ENCODE measurements around the gene CRYGN. TPM values are rescaled to one million over a fixed set of nuclear protein-coding genes. Genes with fewer than 3 reads are reported as not detected.

Gene CRYGN
- total RNA-seq, 4 donors from 2014 or later, result not detected

DNA sequence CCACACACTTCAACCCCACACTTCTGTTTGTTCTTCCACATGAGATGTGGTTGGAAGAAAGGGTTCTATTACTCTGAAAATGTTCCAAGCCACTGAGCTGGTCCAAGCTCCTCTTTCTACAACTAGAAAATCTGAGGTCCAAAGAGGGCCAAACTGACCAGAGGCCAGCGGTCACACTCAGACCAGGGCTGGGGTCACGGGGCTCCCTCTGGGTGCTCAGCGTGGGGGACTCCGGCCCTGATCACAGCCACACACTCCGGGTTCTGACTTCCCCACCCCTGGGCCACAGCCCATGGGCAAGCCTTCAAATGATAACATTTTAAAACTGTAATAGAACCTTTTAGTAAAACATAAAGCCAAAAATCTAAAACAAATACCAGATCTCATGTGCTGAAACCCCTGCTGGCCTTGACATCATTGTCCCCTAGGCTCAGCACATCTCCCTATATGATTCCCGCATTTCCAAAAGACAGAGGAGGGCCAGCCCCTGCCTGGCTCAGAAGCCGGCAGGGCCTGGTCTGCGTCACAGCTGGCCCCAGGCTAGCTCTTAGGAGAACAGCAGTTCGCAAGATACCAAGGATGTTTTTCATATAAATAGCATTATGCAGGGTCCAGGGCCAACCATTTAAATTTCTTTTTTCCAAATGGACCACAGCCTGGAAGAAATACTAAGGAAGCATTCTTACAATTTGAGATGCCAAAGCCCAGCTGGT is 3.3 kb downstream of the CRYGN start:
- TF ChIP-seq POLR2A (IDR thresholded peaks at IDR 0.05), result no peak
- TF ChIP-seq, protein P1, sequence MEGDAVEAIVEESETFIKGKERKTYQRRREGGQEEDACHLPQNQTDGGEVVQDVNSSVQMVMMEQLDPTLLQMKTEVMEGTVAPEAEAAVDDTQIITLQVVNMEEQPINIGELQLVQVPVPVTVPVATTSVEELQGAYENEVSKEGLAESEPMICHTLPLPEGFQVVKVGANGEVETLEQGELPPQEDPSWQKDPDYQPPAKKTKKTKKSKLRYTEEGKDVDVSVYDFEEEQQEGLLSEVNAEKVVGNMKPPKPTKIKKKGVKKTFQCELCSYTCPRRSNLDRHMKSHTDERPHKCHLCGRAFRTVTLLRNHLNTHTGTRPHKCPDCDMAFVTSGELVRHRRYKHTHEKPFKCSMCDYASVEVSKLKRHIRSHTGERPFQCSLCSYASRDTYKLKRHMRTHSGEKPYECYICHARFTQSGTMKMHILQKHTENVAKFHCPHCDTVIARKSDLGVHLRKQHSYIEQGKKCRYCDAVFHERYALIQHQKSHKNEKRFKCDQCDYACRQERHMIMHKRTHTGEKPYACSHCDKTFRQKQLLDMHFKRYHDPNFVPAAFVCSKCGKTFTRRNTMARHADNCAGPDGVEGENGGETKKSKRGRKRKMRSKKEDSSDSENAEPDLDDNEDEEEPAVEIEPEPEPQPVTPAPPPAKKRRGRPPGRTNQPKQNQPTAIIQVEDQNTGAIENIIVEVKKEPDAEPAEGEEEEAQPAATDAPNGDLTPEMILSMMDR (IDR thresholded peaks at IDR 0.05), result no peak
- no peak for DNase-seq
- H3K27ac ChIP-seq, result peak overlapping the region in 2 of 4 donors; percentile 39 to 48

DNA sequence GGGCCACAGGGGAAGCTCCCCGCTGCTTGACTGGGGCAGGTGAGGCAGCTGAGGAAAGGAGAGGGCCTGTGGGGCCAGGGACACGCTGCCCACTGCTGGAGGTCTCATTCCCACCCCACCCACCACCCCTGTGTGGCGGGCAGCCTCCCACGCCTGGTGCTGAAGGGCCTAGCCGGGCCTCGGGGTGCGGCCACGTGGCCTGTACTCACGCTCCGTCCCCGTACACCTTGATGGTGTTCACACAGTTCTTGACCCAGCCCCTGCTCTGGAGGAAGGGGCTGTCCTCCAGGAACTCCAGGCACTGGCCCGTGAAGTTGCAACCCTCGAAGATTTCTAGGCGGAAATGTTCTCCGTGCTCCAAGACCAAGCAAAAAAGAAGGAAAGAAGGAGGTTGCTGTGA is 4.0 kb downstream of the CRYGN start:
- H3K36me3 ChIP-seq, result no peaks in the 10 kb centered on the region
- H3K27ac ChIP-seq, result no peak overlapping the region
- TF ChIP-seq, protein P1 (IDR thresholded peaks at IDR 0.05), result no peak
- TF ChIP-seq POLR2A (IDR thresholded peaks at IDR 0.05), result no peak
- peaks cover 0 to 16% (median 0%) of the 10 kb centered on the region in 4 donors for H3K4me1 ChIP-seq
- DNase-seq, result no peak
- H3K4me3 ChIP-seq, result no peak overlapping the region
- H3K27me3 ChIP-seq, result no peaks in the 10 kb centered on the region
- no peaks in the 10 kb centered on the region for H3K9me3 ChIP-seq

More for the DNA sequence above, 3.3 kb downstream of the CRYGN start:
- no peak overlapping the region for H3K4me3 ChIP-seq
- H3K9me3 ChIP-seq, result no peaks in the 10 kb centered on the region
- H3K36me3 ChIP-seq, result no peaks in the 10 kb centered on the region
- peaks cover 0 to 19% (median 0%) of the 10 kb centered on the region in 4 donors for H3K4me1 ChIP-seq
- no peaks in the 10 kb centered on the region for H3K27me3 ChIP-seq

DNA sequence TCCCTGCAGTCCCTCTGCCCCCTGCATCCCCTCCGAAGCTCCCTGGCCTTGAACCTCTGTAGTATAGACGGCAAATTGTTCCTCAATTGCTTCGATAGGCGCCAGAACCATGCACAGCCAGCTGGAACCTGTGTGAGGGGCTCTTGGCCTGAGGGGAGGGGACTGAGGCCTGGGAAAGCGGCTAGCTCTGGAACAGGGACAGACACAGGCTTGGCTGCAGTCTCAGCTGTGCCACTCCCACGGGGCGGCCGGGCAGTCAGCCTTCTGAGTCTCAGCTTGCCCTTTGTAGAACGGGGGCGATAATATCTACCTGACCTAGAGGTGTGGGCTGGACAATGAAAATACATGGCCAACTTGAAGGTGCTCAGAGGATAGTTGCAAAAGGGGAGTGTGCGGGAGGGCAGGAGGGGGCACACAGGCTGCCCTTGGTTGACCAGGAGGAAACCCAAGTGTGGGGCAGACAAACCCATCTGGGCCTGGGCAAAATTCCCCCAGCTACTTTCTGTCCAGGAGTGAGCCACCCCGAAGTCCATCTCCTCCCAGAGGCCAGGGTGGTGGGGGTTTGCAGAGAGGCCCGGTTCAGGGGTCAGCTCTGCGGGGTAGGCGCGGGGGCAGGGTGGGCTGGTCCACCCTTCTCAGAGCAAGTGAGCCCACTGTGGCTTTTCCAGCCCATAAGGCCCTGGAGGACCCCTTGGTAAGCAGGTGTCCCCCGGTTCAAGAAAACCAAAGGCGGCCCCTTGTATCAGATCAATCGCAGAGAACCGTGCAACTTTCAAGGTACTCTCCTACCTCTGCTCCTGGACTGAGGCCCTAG is 4.6 kb downstream of the CRYGN start:
- TF ChIP-seq, protein P1 (IDR thresholded peaks at IDR 0.05), result no peak
- TF ChIP-seq POLR2A (IDR thresholded peaks at IDR 0.05), result no peak
- H3K9me3 ChIP-seq, result no peaks in the 10 kb centered on the region
- peaks cover 0 to 10% (median 0%) of the 10 kb centered on the region in 4 donors for H3K4me1 ChIP-seq
- no peaks in the 10 kb centered on the region for H3K27me3 ChIP-seq
- H3K36me3 ChIP-seq, result no peaks in the 10 kb centered on the region
- DNase-seq, result no peak
- H3K27ac ChIP-seq, result no peak overlapping the region
- no peak overlapping the region for H3K4me3 ChIP-seq

DNA sequence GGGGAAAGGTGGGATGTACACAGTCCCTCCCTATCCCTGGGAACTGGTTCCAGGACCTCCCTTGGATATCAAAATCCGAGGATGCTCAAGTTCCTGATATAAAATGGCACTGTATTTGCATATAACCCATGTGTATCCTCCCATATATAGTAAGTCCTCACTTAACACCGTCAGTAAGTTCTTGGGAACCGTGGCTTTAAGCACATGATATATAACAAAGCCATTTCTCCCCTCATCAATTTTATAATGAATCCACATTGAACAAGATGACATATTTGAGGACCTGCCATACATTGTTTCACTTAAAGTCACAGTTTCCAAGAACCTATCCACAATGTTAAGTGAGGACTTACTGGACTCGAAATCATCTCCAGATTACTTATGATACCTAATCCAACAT is 5.4 kb downstream of the CRYGN start:
- DNase-seq, result no peak
- TF ChIP-seq POLR2A (IDR thresholded peaks at IDR 0.05), result no peak
- TF ChIP-seq, protein P1 (IDR thresholded peaks at IDR 0.05), result no peak

DNA sequence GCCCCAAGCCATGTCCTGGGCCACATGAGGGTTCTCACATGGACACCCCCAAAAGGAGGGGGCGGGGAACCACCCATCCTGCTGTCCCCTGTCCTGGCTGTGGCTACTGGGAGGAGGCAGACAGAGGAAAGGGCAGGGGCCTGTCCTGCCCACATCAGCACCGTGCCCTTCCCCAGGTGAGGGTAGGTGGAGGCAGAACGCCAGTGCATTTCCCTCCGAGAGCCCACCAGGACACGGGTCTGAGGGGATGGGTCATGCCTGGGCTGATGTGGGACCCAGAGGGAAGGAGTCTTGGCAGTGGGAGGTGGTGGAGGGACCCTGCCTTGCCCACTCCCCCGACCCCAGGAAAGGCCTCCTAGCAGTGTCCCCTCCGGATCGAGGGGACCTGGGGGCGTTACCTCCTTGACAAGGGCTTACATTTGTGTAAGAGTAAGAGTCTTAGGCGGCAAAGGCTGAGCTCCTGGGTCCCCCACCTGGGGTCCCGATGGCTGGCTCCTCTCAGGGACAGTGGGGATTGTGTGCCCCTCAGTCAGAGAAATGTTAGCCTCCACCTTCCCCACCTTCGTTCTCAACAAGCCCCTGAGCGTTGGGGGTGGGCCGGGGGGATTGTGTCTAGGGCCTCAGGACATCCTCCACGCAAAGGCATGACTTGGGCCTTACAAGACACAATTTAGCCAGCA is 6.1 kb downstream of the CRYGN start:
- H3K27me3 ChIP-seq, result no peaks in the 10 kb centered on the region
- H3K4me3 ChIP-seq, result no peak overlapping the region
- no peaks in the 10 kb centered on the region for H3K9me3 ChIP-seq
- H3K27ac ChIP-seq, result no peak overlapping the region
- peaks cover 0 to 5% (median 0%) of the 10 kb centered on the region in 4 donors for H3K4me1 ChIP-seq
- no peaks in the 10 kb centered on the region for H3K36me3 ChIP-seq
- TF ChIP-seq, protein P1 (IDR thresholded peaks at IDR 0.05), result no peak
- TF ChIP-seq POLR2A (IDR thresholded peaks at IDR 0.05), result no peak
- DNase-seq, result no peak

More for the DNA sequence above, 5.4 kb downstream of the CRYGN start:
- Histone ChIP-seq H3K27ac (no peak overlapping the region), H3K9me3 (no peaks in the 10 kb centered on the region), H3K4me3 (no peak overlapping the region), H3K36me3 (no peaks in the 10 kb centered on the region), H3K27me3 (no peaks in the 10 kb centered on the region), H3K4me1 (peaks cover 0 to 2% (median 0%) of the 10 kb centered on the region in 4 donors)
